Urothelium cell line (cell line): ENCODE results near the gene DIDO1.

ENCODE experiments used
- DNase-seq: peaks from one replicate; pipeline ENCODE4 v3.0.0; 2011; ENCODE audit warnings: low spot score, mixed read lengths
- FAIRE-seq: peaks from 2 replicates; lab custom pipeline; 2011; peaks lifted over from hg19 to GRCh38; lab: Jason Lieb, UNC

The DIDO1 gene

GRCh38 chr20:62926229-62927127 is at the start of gene DIDO1:
DIDO1 (minus strand) TSS chr20:62926505.
- no peak for FAIRE-seq
- DNase-seq, result peak; percentile 100

DNA sequence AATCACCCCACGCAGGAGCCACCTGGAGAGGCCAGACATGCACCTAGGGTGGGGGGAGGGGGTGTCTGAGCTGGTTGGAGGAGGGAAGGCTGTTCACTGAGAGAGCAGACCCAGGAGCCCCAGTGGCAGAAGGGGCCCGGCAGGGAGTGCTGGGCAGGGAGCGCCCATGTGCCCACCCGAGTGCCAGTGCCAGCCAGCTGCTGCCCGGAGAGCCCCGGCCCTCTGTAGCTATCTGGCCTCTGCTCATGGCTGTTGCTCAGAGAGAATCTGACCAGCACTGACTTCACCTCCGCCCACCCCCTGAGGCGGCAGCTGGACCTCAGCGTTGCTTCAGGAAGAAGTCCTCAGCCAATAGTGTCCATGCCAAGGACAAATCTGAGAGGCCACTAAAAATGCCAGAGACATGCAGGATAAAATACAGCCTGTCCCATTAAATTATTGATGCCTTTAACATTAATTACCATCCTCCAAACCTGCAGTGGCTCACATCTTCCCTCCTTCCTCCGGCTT is 49.0 kb upstream of the DIDO1 start:
- FAIRE-seq (no peak), DNase-seq (no peak)

DNA sequence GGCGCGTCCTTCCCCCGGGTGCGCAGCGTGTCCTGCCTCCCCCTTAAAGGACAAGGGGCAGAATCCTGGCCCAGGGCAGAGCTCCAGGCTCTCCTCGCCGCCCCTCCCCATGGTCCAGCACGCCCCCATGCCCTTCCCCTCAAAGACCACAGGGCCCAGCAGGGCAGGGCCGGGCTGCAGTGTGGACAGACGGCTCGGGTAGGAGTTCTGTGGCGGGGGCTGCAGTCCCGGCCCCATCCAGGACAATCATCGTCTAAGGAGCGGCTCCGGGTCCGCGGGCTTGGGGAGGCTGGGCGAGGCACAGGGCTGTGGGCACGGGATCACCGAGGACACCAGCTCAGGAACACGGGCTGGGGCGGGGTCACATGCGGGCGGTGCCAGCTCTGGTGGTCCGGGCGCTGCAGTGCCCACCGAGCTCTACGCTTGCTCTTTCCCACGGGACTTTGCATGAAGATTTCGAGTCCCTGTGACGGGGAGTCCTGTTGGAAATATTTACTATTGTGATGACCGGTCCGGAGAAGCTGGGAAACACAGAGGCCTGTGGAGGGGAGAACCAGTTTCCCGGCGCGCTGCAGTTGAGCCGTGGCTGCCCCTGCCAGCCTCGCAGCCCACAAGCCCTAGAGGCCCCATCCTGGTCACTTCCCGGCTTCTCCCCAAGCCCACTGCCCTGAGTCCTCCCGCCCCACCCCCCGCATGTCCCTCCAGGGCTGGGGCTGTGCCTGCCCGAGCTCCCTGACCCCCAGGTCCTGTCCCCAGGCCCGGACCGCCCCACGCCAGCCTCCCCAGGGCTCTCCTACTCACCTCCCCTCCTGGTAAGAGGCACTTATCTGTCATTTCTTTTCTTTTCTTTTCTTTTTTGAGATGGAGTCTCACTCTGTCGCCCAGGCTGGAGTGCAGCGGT is 46.8 kb upstream of the DIDO1 start:
- FAIRE-seq (no peak), DNase-seq (no peak)

- FAIRE-seq (peak; percentile 98), DNase-seq (peak; percentile 98)
Measured at GRCh38 chr20:62971950-62972844, 45.9 kb upstream of the DIDO1 start.

DNA sequence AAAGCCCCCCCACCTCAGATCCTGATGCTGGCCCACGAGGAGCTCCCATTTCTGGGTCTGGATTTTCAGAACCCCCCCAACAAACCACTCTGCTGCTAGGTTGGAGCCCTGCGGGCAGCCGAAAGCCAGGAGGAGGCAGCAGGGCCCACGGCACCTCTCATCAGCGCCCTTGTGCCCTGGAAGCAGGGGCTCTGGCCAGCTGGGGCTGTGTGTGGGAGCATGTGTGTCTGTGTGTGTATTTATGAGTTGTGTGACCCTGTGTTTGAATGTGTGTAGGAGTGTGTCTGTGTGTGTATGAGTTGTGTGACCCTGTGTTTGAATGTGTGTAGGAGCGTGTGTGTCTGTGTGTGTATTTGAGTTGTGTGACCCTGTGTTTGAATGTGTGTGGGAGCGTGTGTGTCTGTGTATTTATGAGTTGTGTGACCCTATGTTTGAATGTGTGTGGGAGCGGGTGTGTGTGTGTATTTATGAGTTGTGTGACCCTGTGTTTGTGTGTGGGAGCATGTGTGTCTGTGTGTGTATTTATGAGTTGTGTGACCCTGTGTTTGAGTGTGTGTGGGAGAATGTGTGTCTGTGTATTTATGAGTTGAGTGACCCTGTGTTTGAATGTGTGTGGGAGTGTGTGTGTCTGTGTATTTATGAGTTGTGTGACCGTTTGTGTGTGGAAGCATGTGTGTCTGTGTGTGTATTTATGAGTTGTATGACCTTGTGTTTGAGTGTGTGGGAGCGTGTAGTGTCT is 45.1 kb upstream of the DIDO1 start:
- FAIRE-seq (peak; percentile 97), DNase-seq (no peak)

DNA sequence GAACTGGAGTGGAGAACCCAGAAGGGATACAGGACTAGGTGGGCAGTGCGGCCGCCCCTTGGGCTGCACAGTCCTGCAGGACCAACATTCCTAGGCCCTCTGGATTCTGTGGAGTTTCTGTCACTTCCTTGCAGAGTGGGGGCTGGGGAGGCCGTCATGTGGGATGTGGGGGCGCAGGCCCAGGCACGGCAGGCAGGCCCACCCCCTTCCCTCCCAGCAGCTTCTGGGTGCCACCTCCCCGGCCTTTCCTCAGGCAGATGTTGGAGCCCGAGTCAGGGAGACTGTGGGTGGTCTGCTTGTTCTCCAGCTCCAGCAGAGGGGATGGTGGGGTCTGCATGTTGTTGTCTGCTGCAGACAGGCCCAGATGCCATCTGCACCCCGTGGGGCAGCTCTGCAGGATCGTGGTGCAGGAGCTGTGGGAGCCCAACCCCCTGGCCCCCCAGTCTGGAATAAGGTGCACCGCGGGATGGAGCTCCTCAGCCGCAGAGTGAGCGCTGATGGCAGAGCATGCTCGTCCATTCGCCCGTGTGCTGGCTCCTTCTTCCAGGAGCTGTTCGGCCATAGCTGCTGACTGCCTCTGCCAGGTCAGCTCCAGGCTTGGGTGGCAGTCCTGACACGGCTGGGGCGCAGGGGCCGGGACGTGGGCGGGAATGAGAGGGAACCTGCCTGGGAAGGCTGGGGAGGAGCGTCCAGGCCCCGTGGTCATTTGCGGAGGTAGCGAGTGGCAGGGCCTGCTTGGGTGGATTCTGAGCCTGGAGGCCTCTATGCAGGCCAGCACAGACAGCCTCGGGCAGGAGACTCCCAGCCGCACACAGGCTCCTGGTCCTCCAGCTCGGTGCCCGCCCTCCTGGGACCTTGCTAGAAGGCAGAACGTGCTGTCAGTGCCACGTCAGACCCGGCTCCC is 44.3 kb upstream of the DIDO1 start:
- no peak for FAIRE-seq
- no peak for DNase-seq

DNA sequence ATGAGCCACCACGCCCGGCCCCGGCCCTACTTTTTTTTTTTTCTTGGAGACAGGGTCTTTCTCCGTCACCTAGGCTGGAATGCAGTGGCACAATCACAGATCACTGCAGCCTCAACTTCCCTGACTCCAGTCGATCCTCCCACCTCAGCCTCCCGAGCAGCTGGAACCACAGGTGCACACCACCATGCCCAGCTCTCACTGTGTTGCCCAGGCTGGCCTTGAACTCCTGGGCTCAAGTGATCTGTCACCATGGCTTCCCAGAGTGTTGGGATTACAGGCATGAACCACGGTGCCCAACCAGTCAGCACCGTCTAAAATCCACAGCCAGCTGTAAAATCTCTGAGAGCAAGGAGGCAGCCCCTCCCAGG is 43.6 kb upstream of the DIDO1 start:
- FAIRE-seq, result no peak
- no peak for DNase-seq

DNA sequence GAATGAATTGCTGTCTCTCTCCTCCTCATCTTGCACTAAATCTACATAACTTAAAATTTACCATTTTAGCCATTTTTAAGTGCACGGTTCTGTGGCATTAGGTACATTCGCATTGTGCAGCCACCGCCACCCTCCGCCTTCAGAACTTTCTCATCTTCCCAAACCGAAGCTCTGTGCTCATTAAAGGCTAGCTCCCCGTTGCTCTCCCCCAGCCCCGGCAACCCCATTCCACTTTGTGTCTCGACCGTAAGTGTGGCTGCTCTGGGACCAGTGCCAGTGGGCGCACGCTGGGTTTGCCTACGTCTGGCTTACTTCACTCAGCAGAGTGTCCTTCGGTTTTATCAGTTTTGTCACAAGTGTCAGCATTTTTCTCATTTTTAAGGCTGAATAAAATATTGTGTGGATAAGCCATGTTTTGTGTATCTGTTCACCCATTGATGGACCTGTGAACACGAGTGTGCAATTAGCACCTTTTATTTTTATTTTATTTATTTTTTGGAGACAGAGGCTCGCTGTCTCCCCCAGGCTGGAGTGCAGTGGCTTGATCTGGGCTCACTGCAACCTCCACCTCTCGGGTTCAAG is 43.0 kb upstream of the DIDO1 start:
- DNase-seq (no peak), FAIRE-seq (peak; percentile 77)

- DNase-seq (no peak), FAIRE-seq (no peak)
Measured at GRCh38 chr20:62968378-62969178, 42.3 kb upstream of the DIDO1 start.

GRCh38 chr20:62967628-62968351 is 41.5 kb upstream of the DIDO1 start:
- DNase-seq (no peak), FAIRE-seq (no peak)

DNA sequence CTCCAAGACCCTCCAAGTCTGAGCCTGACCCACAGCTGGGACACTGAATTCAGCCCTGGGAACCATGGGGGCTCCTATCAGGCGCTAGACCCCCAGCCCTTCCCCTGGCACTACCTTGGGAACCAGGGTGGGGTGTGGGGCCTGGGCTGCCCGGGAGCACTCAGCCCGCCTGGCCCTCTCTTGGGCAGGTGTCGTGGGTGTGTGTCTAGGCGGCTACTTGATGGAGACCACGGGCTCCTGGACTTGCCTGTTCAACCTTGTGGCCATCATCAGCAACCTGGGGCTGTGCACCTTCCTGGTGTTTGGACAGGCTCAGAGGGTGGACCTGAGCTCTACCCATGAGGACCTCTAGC is 40.8 kb upstream of the DIDO1 start:
- FAIRE-seq, result no peak
- DNase-seq, result no peak

DNA sequence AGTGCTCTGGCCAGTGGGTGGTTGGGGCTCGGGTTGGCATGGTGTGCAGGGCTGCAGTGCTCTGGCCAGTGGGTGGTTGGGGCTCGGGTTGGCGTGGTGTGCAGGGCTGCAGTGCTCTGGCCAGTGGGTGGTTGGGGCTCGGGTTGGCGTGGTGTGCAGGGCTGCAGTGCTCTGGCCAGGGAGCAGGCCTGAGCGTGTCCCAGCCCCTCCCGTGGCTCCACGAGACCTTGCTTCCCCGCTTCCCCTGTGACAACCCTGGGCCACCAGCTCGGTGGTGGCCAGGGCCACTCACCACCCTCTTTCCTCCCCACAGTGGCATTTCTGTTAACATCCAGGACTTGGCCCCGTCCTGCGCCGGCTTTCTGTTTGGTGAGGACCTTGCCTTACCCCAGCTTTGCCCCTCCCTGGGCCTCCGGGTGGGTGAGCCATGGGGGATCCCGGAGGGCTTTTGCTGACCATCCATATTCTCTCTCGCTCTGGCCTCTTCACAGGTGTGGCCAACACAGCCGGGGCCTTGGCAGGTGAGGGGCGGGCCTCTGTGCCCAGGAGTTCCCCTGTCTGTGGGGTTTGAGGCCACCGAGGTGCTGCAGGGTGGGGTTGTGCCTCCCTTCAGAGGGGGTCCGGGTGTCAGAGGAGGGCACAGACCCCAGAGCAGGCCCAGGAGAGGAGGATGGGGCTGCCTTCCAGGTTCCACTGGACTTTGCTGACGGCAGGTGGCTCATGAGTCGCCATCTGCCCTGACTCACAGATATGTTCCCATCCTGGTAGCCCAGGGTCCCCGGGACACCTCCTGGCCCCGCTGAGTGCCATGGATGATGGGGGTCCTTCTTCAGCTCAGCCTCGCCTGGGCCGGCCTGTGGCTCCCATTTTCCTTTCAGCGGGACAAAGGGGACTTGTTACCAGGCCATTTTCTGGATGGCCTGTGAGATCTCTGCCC is 40.2 kb upstream of the DIDO1 start:
- no peak for FAIRE-seq

GRCh38 chr20:62965363-62965771 is 39.1 kb upstream of the DIDO1 start:
- FAIRE-seq (no peak), DNase-seq (no peak)

More for the DNA sequence above, 40.2 kb upstream of the DIDO1 start:
- DNase-seq, result no peak

DNA sequence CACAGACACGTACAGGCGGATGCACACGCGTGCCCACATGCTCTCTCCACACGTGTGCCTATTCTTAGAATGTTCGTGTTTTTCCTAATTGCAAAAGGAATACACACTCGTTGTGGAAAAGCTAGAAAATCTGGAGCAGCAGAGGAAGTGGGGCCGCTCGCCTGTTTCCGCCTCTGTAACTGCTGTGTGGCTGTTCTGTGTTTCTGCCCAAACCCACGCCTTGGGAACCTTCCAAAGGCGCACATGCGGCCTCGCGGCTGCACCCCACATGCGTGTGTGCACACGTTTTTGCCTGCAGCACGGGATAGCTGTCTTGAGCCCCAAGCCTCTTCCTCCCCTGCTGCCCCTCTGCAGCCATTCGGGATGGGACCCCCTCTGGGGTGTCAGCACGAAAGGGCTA is 38.4 kb upstream of the DIDO1 start:
- DNase-seq, result no peak
- no peak for FAIRE-seq

GRCh38 chr20:62963614-62964397 is 37.5 kb upstream of the DIDO1 start:
- DNase-seq (no peak), FAIRE-seq (peak; percentile 5)
